Stimulated activated CD4-positive, alpha-beta T cell treated with anti-CD3 and anti-CD28 coated beads, TNF-alpha, amount 100 ng/mL, for 48 hours (primary cell): ENCODE data around the gene SMARCD2.

ENCODE experiments used
- DNase-seq, 3 donors: peaks; one replicate each; pipeline ENCODE4 v3.0.0-alpha.2; 2020; ENCODE audit warnings: low read depth in 3 of 3

The SMARCD2 gene

GRCh38 chr17:63832455-63832854, 10.0 kb downstream of the SMARCD2 start:
- no peak for DNase-seq

GRCh38 chr17:63832014-63832413, 10.5 kb downstream of the SMARCD2 start:
- DNase-seq, result no peak

- no peak for DNase-seq
These were observed 11.0 kb downstream of the SMARCD2 start for GRCh38 chr17:63831505-63831904.

- no peak for DNase-seq
These were observed 11.5 kb downstream of the SMARCD2 start for GRCh38 chr17:63830904-63831491.

GRCh38 chr17:63830278-63830677, 12.2 kb downstream of the SMARCD2 start:
- no peak for DNase-seq

GRCh38 chr17:63828936-63829335, 13.5 kb downstream of the SMARCD2 start:
- no peak for DNase-seq

DNA sequence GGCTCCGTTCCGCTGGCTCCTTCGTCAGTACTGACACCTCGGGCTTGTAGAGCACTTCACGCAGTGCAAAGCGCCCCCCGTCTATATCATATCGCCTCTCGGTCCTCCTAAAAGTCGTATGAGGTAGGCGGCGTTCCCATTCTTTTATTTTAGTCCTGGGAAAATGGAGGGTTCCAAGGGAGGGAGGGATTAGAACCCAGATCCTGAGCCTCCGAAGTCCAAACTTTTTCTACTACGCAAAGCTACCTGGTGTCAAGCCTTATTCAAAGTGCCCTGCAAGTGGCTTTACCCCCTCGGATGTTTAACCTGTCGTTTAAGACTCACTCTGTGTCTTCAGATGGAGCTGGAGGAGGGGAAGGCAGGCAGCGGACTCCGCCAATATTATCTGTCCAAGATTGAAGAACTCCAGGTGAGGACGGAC, 14.7 kb downstream of the SMARCD2 start:
- DNase-seq, result no peak

- DNase-seq, result peak; percentile 83 to 93 (median 92)
These were observed 15.3 kb downstream of the SMARCD2 start, which contains the start of the genes FTSJ3 and PSMC5 for GRCh38 chr17:63827002-63827800. Gene FTSJ3, minus strand, starts transcription at chr17:63827663. Its CDS starts 761 bp downstream, at chr17:63826902. Gene PSMC5, plus strand, starts transcription at chr17:63827431. Its CDS starts 60 bp downstream, at chr17:63827491.

- no peak for DNase-seq
These were observed 15.9 kb downstream of the SMARCD2 start for GRCh38 chr17:63826468-63827001.

GRCh38 chr17:63824362-63824761, 18.1 kb downstream of the SMARCD2 start:
- DNase-seq, result no peak

- no peak for DNase-seq
These were observed 18.7 kb downstream of the SMARCD2 start for GRCh38 chr17:63823659-63824331.

- DNase-seq, result no peak
These were observed 19.9 kb downstream of the SMARCD2 start for GRCh38 chr17:63822537-63822936.

DNA sequence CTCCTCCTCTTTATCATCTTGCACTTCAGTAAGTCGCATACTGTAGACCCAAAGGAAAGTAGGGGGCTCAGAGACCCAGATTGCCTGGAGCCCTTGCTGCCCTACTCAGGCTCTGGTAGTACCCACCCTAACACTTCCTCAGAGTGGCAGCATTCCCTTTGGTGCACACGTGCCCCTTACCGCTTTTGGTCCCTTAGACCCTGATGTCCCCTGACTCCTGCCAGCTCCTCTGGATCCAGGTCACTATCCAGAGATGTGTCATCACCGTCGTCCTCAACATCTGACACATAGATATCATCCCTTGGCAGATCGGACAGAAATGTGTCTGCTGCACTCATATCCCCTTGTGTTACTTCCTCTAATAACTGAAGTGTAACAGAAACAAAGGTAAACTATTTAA, 20.7 kb downstream of the SMARCD2 start:
- DNase-seq, result no peak

GRCh38 chr17:63820963-63821561, 21.4 kb downstream of the SMARCD2 start:
- no peak for DNase-seq

- no peak for DNase-seq
These were observed 22.6 kb downstream of the SMARCD2 start for GRCh38 chr17:63819585-63820537.

GRCh38 chr17:63819131-63819530, 23.4 kb downstream of the SMARCD2 start:
- no peak for DNase-seq

DNA sequence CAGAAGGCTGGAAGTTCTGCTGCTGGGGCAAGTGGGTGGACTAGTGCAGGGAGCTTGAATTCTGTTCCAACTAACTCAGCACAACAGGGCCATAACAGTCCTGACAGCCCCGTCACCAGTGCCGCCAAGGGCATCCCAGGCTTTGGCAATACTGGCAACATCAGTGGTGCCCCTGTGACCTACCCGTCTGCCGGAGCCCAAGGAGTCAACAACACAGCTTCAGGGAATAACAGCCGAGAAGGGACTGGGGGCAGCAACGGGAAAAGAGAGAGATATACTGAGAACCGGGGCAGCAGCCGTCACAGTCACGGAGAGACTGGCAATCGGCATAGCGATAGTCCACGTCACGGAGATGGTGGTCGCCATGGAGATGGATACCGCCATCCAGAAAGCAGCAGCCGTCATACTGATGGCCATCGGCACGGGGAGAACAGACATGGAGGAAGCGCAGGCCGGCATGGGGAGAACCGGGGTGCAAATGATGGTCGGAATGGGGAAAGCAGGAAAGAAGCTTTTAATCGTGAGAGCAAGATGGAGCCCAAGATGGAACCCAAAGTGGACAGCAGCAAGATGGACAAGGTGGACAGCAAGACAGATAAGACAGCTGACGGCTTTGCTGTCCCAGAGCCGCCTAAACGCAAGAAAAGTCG, 24.6 kb downstream of the SMARCD2 start:
- no peak for DNase-seq

- DNase-seq, result no peak
These were observed 25.8 kb downstream of the SMARCD2 start for GRCh38 chr17:63816669-63817068.

- DNase-seq, result no peak
These were observed 26.4 kb downstream of the SMARCD2 start for GRCh38 chr17:63816123-63816522.

- no peak for DNase-seq
These were observed 32.5 kb downstream of the SMARCD2 start for GRCh38 chr17:63809970-63810369.
